ENCODE measurements around the gene C16orf74.

DNA sequence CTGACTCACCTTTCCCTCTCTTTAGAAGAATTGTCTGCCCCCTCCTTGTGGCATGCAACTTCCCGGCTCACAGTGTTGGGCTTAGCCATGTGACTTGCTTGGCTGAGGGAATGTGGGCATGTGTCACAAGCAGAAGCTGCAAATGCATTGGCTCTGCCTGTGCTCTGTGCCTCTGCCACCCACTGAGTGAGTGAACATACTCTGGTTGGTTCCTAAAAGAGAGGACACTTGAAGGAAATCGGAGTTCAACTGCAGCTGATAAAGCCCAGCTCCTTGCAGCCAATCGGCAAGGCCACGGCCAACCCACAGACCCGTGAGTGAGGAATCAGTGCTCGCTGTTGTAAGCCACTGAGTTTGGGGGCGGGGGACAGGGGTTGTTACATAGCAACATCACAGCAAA lies 51.3 kb downstream of the C16orf74 start:
- TF ChIP-seq, protein P1, sequence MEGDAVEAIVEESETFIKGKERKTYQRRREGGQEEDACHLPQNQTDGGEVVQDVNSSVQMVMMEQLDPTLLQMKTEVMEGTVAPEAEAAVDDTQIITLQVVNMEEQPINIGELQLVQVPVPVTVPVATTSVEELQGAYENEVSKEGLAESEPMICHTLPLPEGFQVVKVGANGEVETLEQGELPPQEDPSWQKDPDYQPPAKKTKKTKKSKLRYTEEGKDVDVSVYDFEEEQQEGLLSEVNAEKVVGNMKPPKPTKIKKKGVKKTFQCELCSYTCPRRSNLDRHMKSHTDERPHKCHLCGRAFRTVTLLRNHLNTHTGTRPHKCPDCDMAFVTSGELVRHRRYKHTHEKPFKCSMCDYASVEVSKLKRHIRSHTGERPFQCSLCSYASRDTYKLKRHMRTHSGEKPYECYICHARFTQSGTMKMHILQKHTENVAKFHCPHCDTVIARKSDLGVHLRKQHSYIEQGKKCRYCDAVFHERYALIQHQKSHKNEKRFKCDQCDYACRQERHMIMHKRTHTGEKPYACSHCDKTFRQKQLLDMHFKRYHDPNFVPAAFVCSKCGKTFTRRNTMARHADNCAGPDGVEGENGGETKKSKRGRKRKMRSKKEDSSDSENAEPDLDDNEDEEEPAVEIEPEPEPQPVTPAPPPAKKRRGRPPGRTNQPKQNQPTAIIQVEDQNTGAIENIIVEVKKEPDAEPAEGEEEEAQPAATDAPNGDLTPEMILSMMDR (IDR thresholded peaks at IDR 0.05): no peak
- TF ChIP-seq POLR2A (IDR thresholded peaks at IDR 0.05): no peak

Data from ovary (tissue), 3 donors.